Kidney (tissue), 14 donors: ENCODE results near the gene FCHSD1. TPM values are rescaled to one million over a fixed set of nuclear protein-coding genes. Genes with fewer than 3 reads are reported as not detected.
A peak's percentile ranks its signal among the peaks of the same experiment; 100 is the strongest.

ENCODE experiments used
- DNase-seq, 5 donors: peaks; one replicate each; pipeline ENCODE4 v3.0.0-alpha.2; 2013 to 2020
- FAIRE-seq: peaks from 2 replicates; lab custom pipeline; 2012; peaks lifted over from hg19 to GRCh38; lab: Jason Lieb, UNC
- H3K27ac ChIP-seq, 2 donors: one replicate each; pipeline ENCODE4 v1.7.0; 2013; ENCODE audit warnings: low read depth in 2 of 2, low read length in 2 of 2, inconsistent platforms in 1 of 2
- H3K27me3 ChIP-seq: one replicate; pipeline ENCODE4 v1.7.1; 2013; ENCODE audit warnings: low read length, inconsistent platforms; ENCODE audit not compliant: control insufficient read depth, insufficient read depth
- H3K36me3 ChIP-seq, 3 donors: one replicate each; pipeline versions ENCODE4 v1.7.0 to v1.7.1; 2013; ENCODE audit warnings: low read length in 3 of 3, control low read depth in 1 of 3, inconsistent platforms in 1 of 3; ENCODE audit not compliant: insufficient read depth in 3 of 3, control insufficient read depth in 2 of 3
- H3K4me1 ChIP-seq, 3 donors: one replicate each; pipeline versions ENCODE4 v1.7.0 to v1.7.1; 2013; ENCODE audit warnings: low read length in 3 of 3, inconsistent platforms in 1 of 3, low read depth in 1 of 3; ENCODE audit not compliant: control insufficient read depth in 2 of 3, insufficient read depth in 2 of 3
- H3K4me3 ChIP-seq, 3 donors: one replicate each; pipeline versions ENCODE4 v1.7.0 to v1.8.1; 2013; ENCODE audit warnings: low read length in 3 of 3, control low read depth in 1 of 3, inconsistent platforms in 1 of 3
- H3K9ac ChIP-seq, 3 donors: one replicate each; pipeline versions ENCODE4 v1.7.0 to v1.7.1; 2013; ENCODE audit warnings: low read length in 3 of 3, control low read depth in 1 of 3, inconsistent platforms in 1 of 3
- H3K9me3 ChIP-seq, 3 donors: one replicate each; pipeline versions ENCODE4 v1.7.0 to v1.7.1; 2013; ENCODE audit warnings: low read length in 3 of 3, control low read depth in 1 of 3, inconsistent platforms in 1 of 3; ENCODE audit not compliant: control insufficient read depth in 2 of 3, insufficient read depth in 1 of 3
- CTCF ChIP-seq: IDR thresholded peaks from 3 replicates; pipeline ENCODE4 v1.5.1; 2012; ENCODE audit warnings: mild to moderate bottlenecking, moderate library complexity, borderline replicate concordance; ENCODE audit not compliant: insufficient read depth; ENCODE audit errors: extremely low read depth
- intact Hi-C: fragments of 100-400 bp; cut with DNase I; formaldehyde crosslinking; loops from one replicate; pipeline ENCODE4 v1.11.1; 2022
- polyA plus RNA-seq: library from polyadenylated mRNA; stranded (reverse); fragments of 350-450 nt; fragmentation: Illumina TruSeq; extraction: RNeasy Lipid Tissue Mini Kit (QIAGEN cat#74804); gene quantifications from one replicate; pipeline ENCODE4 v1.2.3, GENCODE V29; 2014; ENCODE audit warnings: low read depth, low replicate concordance; ENCODE audit not compliant: insufficient read depth
- total RNA-seq: library from RNA; stranded (reverse); fragmentation: NEBNext Ultra II Directional; extraction: Animal tissue kit (Norgen Biotek cat#: 25700); gene quantifications from one replicate; pipeline ENCODE4 v1.2.1, GENCODE V29; 2021
- donor health status: control.
- donor health status: control.
- donor health status: control.
- donor health status: control.
- donor health status: control.
- donor health status: DM: yes; HTN: yes; CAD: no.
- donor health status: Normal renal cell carcinoma (clear cell type).

The FCHSD1 gene
- total and polyA plus RNA-seq, 2 donors from 2014 or later: 6.4 to 20.3 TPM

DNA sequence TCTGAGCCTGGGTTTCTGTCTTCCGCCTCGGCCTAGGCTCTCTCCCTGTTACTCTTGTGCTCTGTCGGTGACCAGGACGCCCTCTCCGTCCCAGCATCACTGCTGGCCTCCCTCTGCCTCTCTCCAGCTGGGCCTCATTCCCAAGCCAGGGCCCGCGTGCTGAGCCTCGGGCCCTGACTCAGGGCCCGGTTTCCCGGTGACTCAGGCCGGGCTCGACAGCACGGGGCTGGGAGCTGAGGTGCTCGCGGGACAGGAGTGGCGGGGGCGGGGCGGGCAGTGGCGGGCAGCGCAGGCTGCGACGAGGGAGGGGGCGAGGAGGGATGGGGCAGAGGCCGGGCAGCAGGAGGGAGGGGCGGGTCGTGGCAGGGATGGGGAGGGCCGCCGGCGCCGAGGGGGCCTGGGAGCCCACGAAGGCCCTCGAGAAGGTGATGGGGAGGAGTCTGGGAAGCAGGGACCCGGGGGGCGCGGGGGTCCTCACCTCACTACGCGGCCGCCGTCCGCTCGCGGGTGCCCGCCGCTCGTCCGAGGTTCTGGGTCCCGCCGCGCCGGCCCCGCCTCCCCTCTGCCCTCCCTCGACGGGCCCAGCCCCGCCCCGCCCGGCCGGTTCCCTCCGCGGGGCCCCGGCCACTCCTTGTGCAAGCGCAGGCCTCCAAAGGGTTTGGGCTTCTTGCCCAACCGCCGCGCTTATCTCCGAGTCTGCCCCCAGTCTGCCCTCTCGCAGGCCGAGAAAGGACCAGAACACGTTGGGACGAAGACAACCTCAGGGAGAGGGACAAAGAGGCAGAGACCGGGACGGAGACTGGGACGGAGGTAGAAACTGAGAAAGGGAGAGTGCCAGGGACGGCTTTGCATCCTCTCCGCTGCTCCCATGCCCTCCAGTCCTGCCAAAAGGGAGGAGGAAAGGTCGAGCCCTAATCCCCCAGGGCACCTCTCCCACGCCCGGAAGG lies 30.8 kb upstream of the FCHSD1 start, which contains the start of gene ARAP3:
Gene ARAP3 (minus strand): TSS at position 536 of the 947 bp plus-strand sequence. CDS start 1,744 bp downstream, outside the sequence.
- Histone ChIP-seq H3K9me3 (no peaks in the 10 kb centered on the region), H3K36me3 (no peaks in the 10 kb centered on the region), H3K9ac (peak within 1 kb of the TSS; percentile 16 to 60 (median 22)), H3K27me3 (no peaks in the 10 kb centered on the region), H3K4me3 (peak within 1 kb of the TSS; percentile 57 to 64 (median 63)), H3K4me1 (peaks cover 0 to 16% (median 9%) of the 10 kb centered on the region in 3 donors), H3K27ac (peak within 1 kb of the TSS; percentile 82 to 95)
- DNase-seq (peak; percentile 60 to 95 (median 75)), FAIRE-seq (no peak)
- intact Hi-C loops: no loop called here
- no peak for TF ChIP-seq CTCF

DNA sequence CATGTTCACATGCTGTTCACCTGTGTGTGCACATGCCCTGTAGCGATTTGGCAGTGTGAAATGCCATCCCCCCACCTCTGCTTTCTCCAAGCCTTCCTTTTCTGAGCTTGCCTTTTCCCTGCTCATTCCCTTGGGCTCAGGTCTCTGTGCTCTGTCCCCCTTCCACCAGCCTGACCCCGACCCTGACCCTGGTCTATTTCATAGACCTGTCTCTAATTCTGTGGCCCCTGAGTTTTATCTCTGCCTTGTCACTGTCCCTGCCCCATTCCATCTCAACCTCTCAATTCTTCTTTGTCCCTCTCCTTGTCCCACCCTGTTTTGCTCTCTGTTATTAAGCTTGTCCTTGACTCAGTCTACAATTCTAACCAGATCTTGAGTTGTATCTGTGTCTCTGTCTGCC lies 30.1 kb upstream of the FCHSD1 start:
- H3K9me3 ChIP-seq: no peaks in the 10 kb centered on the region
- H3K27me3 ChIP-seq: no peaks in the 10 kb centered on the region
- no peaks in the 10 kb centered on the region for H3K36me3 ChIP-seq
- H3K9ac ChIP-seq: peak overlapping the region; percentile 9 to 60 (median 22)
- TF ChIP-seq CTCF: no peak
- peak overlapping the region; percentile 76 to 95 for H3K27ac ChIP-seq
- peak overlapping the region; percentile 46 to 64 (median 49) for H3K4me3 ChIP-seq
- DNase-seq (no peak), FAIRE-seq (no peak)
- peaks cover 0 to 16% (median 9%) of the 10 kb centered on the region in 3 donors for H3K4me1 ChIP-seq
- intact Hi-C loops: no loop called here

GRCh38 chr5:141680751-141681201 lies 29.6 kb upstream of the FCHSD1 start:
- DNase-seq (peak in 3 of 5 donors; percentile 36 to 73 (median 62)), FAIRE-seq (no peak)
- H3K9ac ChIP-seq: peak overlapping the region in 2 of 3 donors; percentile 22 to 60
- intact Hi-C loops: no loop called here
- H3K4me3 ChIP-seq: peak overlapping the region in 1 of 3 donors; percentile 64
- TF ChIP-seq CTCF: no peak
- peaks cover 0 to 16% (median 9%) of the 10 kb centered on the region in 3 donors for H3K4me1 ChIP-seq
- H3K9me3 ChIP-seq: no peaks in the 10 kb centered on the region
- H3K27ac ChIP-seq: peak overlapping the region in 1 of 2 donors; percentile 95
- no peaks in the 10 kb centered on the region for H3K36me3 ChIP-seq
- H3K27me3 ChIP-seq: no peaks in the 10 kb centered on the region
